Ectodermal cell (in vitro differentiated cells): ENCODE results near the gene TIGIT.

Experiments used
- H3K27ac ChIP-seq: 2 replicates; pipeline ENCODE4 v1.7.0; 2013; ENCODE audit warnings: mild to moderate bottlenecking, low read depth, low read length; ENCODE audit not compliant: insufficient read depth, poor library complexity, severe bottlenecking
- H3K27me3 ChIP-seq: 2 replicates; pipeline ENCODE4 v1.7.0; 2013; ENCODE audit warnings: mild to moderate bottlenecking, low read length; ENCODE audit not compliant: insufficient read depth, control insufficient read depth, poor library complexity, severe bottlenecking
- H3K36me3 ChIP-seq: one replicate; pipeline ENCODE4 v1.7.0; 2013; ENCODE audit warnings: low read length; ENCODE audit not compliant: control insufficient read depth, insufficient read depth
- H3K4me1 ChIP-seq: one replicate; pipeline ENCODE4 v1.7.0; 2013; ENCODE audit warnings: low read length; ENCODE audit not compliant: control insufficient read depth, insufficient read depth
- H3K4me3 ChIP-seq: 2 replicates; pipeline ENCODE4 v1.7.0; 2013; ENCODE audit warnings: low read depth, low read length, control low read depth; ENCODE audit not compliant: insufficient read depth
- H3K9me3 ChIP-seq: 2 replicates; pipeline ENCODE4 v1.7.0; 2013; ENCODE audit warnings: mild to moderate bottlenecking, low read length, moderate library complexity; ENCODE audit not compliant: control insufficient read depth
- WGBS, 2 experiments: methylation state at CpG; one replicate each; pipeline ENCODE4 v1.1.7; 2013; ENCODE audit warnings: missing lambda C conversion rate in 2 of 2; 5-methylcytosine and 5-hydroxymethylcytosine counted together

The TIGIT gene

DNA sequence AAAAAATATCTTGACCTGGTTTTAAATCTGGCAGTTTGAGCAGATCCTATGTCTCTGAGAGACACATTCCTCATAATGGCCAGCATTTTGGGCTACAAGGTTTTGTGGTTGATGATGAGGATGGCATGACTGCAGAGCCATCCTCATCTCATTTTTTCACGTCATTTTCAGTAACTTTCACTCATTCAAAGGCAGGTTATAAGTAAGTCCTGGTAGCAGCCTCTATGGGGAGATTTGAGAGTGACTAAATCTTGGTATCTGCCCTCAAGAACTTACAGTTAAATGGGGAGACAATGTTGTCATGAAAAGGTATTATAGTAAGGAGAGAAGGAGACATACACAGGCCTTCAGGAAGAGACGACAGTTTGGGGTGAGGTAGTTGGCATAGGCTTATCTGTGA lies 14.5 kb downstream of the TIGIT start:
- Histone ChIP-seq H3K4me3 (no peak overlapping the region), H3K27me3 (no peaks in the 10 kb centered on the region), H3K9me3 (no peaks in the 10 kb centered on the region), H3K4me1 (no peaks in the 10 kb centered on the region), H3K27ac (no peak overlapping the region), H3K36me3 (no peaks in the 10 kb centered on the region)
- 96 to 100% methylated on average over 1 to 2 of the region's 2 CpGs for WGBS, 2 experiments

DNA sequence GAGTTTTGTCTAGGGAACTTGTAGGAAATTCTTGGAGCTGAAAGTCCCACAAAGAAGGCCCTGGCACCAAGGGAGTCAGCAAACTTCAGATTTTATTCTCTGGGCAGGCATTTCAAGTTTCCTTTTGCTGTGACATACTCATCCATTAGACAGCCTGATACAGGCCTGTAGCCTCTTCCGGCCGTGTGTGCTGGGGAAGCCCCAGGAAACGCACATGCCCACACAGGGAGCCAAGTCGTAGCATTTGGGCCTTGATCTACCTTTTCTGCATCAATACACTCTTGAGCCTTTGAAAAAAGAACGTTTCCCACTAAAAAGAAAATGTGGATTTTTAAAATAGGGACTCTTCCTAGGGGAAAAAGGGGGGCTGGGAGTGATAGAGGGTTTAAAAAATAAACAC lies 15.0 kb downstream of the TIGIT start:
- Histone ChIP-seq H3K36me3 (no peaks in the 10 kb centered on the region), H3K27ac (no peak overlapping the region), H3K4me1 (no peaks in the 10 kb centered on the region), H3K9me3 (no peaks in the 10 kb centered on the region), H3K4me3 (no peak overlapping the region), H3K27me3 (no peaks in the 10 kb centered on the region)
- 93 to 98% methylated on average over 4 to 5 of the region's 5 CpGs for WGBS, 2 experiments

DNA sequence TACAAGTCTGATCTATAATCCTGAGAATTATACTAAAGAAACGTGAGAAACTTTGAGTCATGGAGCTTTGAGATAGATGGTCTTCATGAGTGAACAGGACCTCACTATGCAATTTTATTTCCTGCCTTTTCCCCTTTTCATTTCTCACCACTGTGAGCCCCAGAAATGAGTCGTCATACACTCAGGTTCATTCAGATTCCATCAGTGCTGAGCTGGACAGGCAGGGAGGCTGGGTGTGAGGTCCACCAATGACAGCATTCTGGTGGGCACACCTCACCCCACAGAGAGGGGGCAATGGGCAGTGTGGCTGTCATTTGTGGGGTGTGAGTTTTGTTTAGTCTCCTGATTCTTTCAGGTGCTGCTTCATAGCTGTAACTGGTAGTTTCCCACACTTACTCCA lies 16.9 kb downstream of the TIGIT start:
- H3K9me3 ChIP-seq: no peaks in the 10 kb centered on the region
- H3K36me3 ChIP-seq: no peaks in the 10 kb centered on the region
- H3K27ac ChIP-seq: no peak overlapping the region
- H3K4me3 ChIP-seq: no peak overlapping the region
- no peaks in the 10 kb centered on the region for H3K27me3 ChIP-seq
- no peaks in the 10 kb centered on the region for H3K4me1 ChIP-seq
- WGBS, 2 experiments: 90 to 94% methylated on average over 2 of the region's 2 CpGs

DNA sequence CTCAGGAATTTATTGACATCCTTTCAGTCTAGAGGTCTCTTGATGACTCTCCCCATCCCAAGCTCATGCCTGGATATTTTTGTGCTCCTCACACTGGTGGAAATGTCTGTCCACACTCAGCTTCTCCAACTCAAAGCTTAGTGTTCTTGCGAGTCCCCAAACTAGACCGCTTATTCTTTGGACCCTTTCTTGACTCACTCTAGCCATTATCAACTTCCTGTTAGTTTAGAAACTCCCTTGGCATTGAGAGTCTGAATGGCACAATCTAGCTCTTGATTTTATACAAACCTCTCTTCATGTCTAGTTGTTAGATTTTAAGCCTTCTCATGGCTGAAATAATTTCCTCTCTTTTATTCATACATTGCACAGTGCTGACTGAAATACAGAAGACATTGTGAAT lies 19.6 kb downstream of the TIGIT start:
- no peaks in the 10 kb centered on the region for H3K9me3 ChIP-seq
- H3K4me1 ChIP-seq: peaks cover 4% of the 10 kb centered on the region
- H3K36me3 ChIP-seq: no peaks in the 10 kb centered on the region
- H3K4me3 ChIP-seq: no peak overlapping the region
- no peaks in the 10 kb centered on the region for H3K27me3 ChIP-seq
- WGBS, 2 experiments: 94 to 95% methylated on average over 2 of the region's 2 CpGs
- H3K27ac ChIP-seq: no peak overlapping the region

DNA sequence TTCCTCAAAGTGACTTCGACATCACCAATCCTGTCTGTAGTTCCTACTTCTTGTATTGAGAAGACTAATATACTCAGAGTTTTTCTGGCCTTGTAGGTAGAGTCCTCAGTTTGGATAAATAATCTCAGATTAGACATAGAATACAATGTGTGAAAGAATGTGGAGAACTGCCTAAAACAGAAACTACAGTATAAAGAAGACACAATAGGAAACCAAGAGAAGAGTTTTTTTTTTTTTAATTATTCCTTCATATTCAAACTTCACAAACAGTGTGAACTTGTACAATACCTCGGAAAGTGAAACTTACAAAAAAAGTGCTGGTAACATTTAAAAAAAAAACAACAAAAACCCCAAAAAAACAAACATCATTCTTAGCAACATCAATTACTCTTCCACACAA lies 20.5 kb downstream of the TIGIT start:
- H3K27me3 ChIP-seq: no peaks in the 10 kb centered on the region
- H3K36me3 ChIP-seq: no peaks in the 10 kb centered on the region
- no peak overlapping the region for H3K4me3 ChIP-seq
- no peaks in the 10 kb centered on the region for H3K9me3 ChIP-seq
- WGBS, 2 experiments: 70 to 92% methylated on average over 1 to 2 of the region's 2 CpGs
- H3K27ac ChIP-seq: no peak overlapping the region
- peaks cover 5% of the 10 kb centered on the region for H3K4me1 ChIP-seq

DNA sequence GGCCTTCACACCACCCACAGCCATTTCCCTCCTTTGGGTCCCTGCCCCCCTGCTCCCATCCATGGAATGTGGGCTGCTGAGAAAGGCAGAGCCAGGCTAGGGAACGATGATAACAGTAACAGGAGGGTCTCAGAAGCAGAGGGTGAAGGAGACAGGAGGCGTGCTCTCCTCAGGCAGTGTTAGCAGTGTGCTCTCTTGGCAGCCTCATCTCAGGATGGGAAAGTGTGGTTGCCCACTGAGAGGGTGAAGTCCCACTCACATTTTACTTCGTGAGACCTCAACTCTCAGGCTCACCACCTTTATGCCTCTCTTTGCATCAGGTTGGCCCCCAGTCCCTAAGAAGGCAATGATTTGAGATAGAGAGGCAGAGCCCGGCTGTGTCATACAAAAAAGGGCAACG lies 24.5 kb downstream of the TIGIT start:
- H3K36me3 ChIP-seq: no peaks in the 10 kb centered on the region
- peaks cover 7% of the 10 kb centered on the region for H3K4me1 ChIP-seq
- no peaks in the 10 kb centered on the region for H3K9me3 ChIP-seq
- 76 to 81% methylated on average over 5 of the region's 5 CpGs for WGBS, 2 experiments
- H3K27me3 ChIP-seq: no peaks in the 10 kb centered on the region
- no peak overlapping the region for H3K4me3 ChIP-seq
- no peak overlapping the region for H3K27ac ChIP-seq

DNA sequence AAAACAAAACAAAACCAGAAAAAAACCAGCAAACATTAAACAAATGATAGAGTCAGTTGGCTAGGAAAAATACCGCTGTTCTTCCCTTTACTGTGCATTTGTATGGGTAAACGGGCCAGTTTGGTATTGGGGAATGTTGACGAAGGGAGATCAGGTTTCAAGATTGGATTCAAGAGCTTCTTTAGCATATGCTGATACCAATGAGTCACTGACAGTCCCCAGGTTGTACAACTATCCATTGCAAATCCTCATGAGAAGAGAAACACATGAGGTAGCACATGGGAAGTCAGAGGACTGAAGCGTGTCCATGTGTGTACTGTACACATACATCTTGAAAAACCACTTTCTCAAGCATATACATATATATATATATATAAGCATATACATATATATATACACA lies 25.6 kb downstream of the TIGIT start:
- 17 to 44% methylated on average over 3 to 4 of the region's 4 CpGs for WGBS, 2 experiments
- Histone ChIP-seq H3K27me3 (no peaks in the 10 kb centered on the region), H3K4me3 (no peak overlapping the region), H3K9me3 (no peaks in the 10 kb centered on the region), H3K4me1 (peaks cover 7% of the 10 kb centered on the region), H3K27ac (no peak overlapping the region), H3K36me3 (no peaks in the 10 kb centered on the region)

DNA sequence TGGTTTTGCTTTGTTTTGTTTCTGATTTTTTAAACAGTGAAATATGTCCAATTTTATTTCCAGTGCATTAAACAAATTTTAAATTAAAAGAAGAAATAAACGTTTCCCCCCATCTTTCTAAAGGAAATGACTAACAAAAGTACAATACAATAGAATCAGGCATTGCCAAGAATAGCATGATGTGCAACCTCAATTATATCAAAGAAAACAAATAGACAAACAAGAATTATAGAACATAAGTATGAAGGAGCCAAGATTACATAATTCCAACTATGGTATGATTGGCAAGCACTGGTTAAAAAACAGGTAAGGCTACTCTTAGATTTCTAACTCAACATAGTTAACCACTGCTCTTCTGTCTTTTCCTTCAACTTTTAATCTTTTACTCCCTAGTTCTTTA lies 26.4 kb downstream of the TIGIT start:
- Histone ChIP-seq H3K36me3 (no peaks in the 10 kb centered on the region), H3K27me3 (no peaks in the 10 kb centered on the region), H3K4me3 (no peak overlapping the region), H3K4me1 (peaks cover 7% of the 10 kb centered on the region), H3K27ac (no peak overlapping the region), H3K9me3 (no peaks in the 10 kb centered on the region)
- WGBS, 2 experiments: 91% methylated on average over 1 of the region's 1 CpG; no CpG with 5 or more reads in 1 of the 2 experiments

DNA sequence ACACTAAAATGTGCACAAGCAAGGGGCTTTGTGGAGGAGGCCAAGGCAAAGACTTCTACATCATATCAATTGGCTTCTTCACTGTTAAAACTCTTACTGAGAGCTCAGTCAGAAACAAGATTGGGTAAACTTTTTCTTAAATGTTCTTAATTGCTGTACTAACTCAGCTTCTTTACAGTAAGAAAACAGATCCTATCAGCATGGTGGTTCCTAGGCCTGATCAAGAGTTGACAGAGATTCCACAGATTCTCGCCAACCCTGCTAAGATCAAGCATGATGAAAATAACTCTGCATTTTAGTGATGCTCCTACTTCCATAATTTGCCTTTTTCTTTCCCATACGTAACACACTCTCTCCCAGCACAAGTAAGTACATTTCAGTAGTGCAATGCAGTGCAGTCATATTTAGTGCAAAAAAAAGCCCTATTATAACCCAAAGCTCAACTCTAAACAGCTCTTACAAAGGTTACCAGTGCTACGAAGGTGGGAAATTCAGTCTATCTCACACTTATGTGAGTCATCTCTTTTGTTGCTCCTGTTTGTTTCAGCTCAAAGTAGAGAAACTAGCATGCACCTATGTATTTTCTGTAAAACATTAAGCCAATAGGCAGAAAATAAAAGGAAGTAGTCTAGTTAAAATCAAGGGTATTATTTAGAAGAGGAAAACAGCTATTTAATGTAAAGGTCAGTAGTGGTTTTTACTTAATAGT lies 29.9 kb downstream of the TIGIT start:
- Histone ChIP-seq H3K9me3 (no peaks in the 10 kb centered on the region), H3K27me3 (no peaks in the 10 kb centered on the region), H3K36me3 (no peaks in the 10 kb centered on the region), H3K4me1 (peaks cover 3% of the 10 kb centered on the region), H3K27ac (no peak overlapping the region), H3K4me3 (no peak overlapping the region)
- 90 to 94% methylated on average over 3 of the region's 3 CpGs for WGBS, 2 experiments

DNA sequence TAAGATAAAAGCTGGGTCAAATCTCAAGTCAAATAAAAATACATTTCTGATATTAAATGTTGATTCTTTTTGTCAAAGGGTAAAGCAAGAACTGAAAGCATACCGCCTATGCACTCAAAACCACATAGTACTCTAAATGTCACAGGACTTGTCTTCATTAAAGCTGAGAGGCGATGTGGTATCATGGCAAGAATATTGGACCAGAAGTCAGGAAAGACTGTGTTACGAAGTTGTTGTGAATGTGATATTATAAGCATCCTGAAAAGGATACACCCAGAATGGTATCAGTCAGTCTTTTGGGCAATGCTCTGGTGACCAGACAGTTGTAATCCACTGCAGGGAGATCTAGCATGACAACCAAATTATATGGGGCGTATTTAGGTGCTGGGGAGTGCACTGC lies 33.8 kb downstream of the TIGIT start:
- Histone ChIP-seq H3K27ac (no peak overlapping the region), H3K4me3 (no peak overlapping the region), H3K36me3 (no peaks in the 10 kb centered on the region), H3K27me3 (no peaks in the 10 kb centered on the region), H3K9me3 (no peaks in the 10 kb centered on the region), H3K4me1 (no peaks in the 10 kb centered on the region)
- 96 to 100% methylated on average over 4 of the region's 4 CpGs for WGBS, 2 experiments

DNA sequence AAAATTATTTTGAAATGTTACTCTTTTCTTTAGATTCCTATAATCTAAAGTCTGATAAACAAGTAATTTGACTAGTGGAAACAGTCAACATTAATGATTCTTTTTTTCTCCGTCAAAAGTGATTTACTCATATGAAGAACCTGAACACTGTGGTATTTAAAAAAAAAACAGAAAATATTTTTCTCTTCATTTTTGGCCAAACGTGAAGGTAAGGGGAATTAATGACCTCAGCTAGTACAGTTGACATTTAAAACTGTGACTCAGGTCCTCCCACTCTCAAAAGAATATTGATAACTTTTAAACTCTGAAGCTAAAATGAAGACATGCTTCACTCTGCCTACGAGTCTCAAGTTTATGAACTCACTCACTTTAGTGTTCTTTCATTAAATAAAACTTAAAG lies 34.5 kb downstream of the TIGIT start:
- WGBS, 2 experiments: 86 to 100% methylated on average over 1 to 2 of the region's 3 CpGs
- H3K27ac ChIP-seq: no peak overlapping the region
- H3K36me3 ChIP-seq: no peaks in the 10 kb centered on the region

More for the DNA sequence above, 34.5 kb downstream of the TIGIT start:
- Histone ChIP-seq H3K27me3 (no peaks in the 10 kb centered on the region), H3K4me3 (no peak overlapping the region), H3K9me3 (no peaks in the 10 kb centered on the region), H3K4me1 (peaks cover 3% of the 10 kb centered on the region)
